GM21723 (cell line): Measurements from ENCODE around the gene CTRL.
"Not testable (repeated sequence)": the region's sequence is repeated elsewhere in the genome, so short reads cannot be mapped to it uniquely, and the experiment has no call there.

ENCODE experiments used
- ATAC-seq: cut with Tn5 transposase; IDR thresholded peaks from one replicate; pipeline ENCODE4 v1.9.1; 2021; ENCODE audit warnings: mild to moderate bottlenecking, moderate library complexity; ENCODE audit not compliant: unreplicated experiment

Gene CTRL

DNA sequence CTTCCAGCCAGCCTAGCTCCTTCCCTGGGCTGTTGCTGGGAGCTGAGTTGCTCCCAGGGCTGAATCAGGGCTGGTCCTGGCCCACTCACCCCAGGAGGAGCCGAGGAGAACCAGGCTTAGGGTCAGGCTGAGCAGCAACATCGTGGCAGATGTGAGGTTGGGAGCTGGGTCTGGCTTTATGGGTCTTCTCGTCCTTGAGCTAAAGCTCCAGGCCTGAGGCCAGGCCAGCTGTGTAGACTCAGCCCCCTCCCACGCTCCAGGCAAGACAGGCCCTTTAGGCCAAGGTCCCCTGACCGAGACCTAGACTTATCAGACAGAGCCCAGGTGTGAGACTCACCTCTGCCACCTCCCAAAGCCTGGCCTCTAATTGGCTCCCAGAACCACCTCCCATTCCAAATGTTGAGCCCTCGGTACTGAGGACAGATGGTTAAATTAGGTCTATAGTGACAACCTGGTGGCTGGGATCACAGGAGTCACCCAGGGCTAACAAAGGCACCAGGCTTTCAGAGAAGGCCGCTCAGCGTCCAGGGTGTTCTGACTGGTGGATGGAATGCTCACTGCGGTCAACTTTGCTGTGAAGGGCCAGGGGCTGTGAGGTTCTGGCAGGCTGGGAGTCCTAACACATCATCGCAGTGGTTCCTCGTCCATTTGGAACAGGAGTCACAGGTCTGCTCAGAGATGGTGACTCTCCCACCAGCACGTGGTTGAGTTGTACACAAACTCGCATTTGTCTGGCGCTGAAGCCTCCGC is at the start of gene CTRL:
Gene CTRL, minus strand, starts transcription at position 151 of the 750 bp plus-strand sequence. Its CDS starts 10 bp downstream, at position 141.
- no peak for ATAC-seq

DNA sequence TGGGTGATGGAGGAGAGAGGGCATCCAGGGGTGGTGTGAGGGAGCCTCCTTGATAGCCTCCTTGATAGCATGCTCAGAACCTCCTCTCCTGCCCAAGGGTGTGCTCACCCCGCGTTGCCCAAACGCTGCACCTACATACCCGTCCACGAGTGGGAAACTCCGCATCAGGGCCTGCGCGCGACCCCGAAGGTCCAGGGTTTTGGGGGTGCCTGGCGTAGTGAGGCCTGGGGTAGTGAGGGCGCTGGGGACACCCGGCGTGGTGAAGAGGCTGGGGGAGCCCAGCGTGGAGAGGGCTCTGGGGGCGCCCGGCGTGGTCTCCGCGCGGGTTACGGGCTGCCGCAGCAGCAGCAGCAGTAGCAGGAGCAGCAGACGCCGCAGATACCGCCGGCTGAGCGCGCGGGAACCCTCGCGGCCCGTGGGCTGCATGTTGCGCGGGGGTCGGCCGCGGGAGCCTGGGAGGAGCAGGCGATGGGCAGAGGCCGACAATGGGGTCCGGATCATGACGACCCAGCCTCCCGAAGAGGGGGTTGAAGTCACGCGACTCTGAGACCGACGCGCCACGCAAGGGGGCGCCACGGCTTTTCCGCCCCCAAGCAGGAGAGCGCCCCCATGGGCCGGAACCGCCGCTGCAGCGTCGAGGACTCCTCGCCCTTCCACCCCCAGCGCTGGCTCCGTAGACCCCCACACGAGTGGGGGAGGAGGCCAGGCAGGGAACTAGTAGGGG is 48.5 kb upstream of the CTRL start, which contains the start of gene DPEP3:
Gene DPEP3, minus strand, starts transcription at position 545 of the 724 bp plus-strand sequence. Its CDS starts 119 bp downstream, at position 426.
- no peak for ATAC-seq

DNA sequence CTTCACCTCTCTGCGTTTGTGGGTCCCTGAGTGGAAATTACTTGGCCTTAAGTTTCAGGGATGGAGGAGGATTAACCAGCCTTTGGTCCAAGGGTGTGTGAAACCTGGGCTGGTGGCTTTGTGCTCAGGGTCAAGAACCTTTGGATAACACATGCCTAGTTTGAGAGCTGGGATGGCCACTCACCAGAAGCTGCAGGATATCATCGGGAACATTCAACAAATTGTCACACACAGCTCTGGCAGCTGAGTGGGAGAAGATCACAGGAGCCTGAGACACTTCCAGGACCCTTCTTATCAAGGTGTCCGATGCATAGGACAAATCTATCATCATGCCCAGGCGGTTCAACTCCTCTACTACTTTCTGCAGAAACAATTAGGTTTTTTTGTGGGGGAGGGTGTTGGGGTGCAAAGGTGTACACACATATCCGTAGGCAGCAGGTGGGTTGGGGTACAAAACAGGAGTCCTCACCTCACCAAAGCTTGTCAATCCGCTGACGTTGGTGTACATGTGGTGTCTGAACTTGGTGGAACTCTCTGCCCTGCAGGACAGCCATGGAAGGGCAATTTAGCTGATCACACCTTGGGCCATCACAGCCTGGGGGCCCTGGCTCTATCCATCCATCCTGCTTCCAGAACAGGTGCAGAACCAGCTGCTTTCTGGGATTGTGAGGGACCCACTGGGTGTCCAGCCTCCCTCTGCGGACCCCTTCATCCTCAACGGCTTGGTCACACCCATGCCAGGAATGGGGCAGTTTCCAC is 46.0 kb upstream of the CTRL start:
- ATAC-seq: no peak

DNA sequence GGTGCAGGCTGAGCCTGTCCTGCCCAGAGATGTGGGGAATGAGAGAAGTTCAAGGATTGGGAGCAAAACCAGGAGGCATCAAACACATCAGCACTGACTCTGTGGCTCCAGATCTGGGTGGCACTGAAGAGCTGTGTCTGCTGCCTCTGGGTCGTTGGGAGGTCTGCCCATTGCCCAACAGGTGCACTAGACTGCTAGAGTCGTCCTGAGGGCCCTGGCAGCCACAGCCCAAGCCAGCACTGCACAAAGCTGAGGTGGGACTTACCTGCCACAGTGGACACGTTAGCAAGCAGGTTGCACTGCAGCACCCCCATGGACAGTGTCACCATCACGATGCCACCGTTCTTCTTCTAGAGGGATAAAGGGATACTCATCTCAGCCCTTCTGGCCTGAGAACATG is 45.3 kb upstream of the CTRL start:
- no peak for ATAC-seq

DNA sequence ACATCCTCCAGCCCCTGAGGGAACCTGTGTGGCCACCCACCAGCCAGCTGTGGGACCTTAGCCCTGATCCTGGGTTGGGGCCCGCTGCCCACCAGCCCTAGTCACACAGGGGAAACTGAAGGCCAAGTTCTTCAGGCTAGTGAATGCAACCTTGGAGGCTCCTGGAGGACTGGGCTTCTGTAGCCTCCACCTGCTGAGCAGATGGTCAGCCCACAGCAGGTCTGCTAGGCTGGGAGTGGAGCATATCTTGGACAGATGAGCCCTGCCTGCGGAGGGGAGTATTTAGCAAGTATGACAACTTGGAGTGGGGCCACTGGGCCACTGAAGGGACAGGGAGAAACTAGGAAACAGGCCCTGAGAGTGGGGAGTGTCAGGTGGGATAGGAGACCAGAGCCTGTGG is 44.5 kb upstream of the CTRL start:
- no peak for ATAC-seq

DNA sequence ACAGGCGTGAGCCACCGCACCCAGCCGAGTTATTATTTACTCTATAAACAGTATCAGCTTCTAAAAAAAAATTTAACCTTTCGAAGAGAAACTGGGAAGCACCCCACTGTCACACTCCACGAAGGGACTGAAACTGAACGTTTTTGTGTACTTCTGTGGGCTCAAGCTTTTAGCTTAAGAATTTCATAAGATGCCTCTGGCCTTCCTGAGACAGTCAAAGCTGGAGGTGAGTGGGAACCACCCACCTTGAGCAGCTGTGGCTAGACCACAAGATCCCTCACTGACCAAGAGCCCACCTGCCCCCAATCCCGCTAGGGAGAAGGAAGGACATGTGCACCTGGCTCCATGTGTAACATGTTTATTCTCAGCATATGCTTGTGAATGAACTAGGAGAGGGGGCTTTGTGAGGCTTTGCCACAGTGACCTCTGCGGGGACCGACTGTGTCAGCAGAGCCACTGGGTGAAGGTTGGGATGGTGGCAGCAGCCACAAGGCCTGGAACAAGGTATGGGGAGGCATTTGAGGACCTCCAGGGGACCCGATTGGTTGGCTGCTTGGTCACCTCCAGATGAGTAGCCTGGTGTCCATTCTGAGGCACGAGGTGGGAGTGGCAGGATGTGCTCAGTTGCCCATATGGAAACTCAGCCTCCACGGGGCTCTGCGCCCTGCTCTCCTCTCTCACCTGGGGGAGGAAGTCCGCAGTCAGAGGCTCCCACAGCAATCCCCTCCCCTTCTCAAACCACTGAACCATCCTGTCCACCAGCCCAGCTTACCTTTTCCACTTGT is 43.9 kb upstream of the CTRL start:
- no peak for ATAC-seq

DNA sequence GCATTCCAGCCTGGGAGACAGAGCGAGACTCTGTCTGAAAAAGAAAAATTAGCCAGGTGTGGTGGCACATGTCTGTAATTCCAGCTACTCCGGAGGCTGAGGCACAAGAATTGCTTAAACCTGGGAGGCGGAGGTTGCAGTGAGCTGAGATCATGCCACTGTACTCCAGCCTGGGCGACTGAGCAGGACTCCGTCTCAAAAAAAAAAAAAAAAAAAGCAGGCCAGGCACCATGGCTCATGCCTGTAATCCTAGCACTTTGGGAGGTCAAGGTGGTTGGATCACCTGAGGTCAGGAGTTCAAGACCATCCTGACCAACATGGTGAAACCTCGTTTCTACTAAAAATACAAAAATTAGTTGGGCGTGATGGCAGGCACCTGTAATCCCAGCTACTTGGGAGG is 40.6 kb upstream of the CTRL start:
- not testable (repeated sequence) for ATAC-seq

DNA sequence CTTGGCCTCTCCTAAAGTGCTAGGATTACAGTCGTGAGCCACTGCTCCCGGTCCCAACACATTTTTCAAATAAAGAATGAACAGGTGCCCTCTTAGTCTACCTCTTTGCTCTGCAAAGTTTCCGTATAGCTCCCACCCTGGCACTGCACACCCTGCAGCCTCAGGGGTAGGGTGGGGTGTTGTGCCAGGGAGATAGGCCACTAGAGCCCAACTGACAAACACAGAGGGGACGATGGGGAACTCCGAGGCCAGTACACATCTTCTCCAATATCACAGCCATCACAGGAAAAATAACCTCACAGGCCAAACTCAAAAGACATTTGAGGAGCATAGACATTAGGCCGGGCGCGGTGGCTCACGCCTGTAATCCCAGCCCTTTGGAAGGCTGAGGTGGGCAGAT is 39.4 kb upstream of the CTRL start:
- no peak for ATAC-seq

DNA sequence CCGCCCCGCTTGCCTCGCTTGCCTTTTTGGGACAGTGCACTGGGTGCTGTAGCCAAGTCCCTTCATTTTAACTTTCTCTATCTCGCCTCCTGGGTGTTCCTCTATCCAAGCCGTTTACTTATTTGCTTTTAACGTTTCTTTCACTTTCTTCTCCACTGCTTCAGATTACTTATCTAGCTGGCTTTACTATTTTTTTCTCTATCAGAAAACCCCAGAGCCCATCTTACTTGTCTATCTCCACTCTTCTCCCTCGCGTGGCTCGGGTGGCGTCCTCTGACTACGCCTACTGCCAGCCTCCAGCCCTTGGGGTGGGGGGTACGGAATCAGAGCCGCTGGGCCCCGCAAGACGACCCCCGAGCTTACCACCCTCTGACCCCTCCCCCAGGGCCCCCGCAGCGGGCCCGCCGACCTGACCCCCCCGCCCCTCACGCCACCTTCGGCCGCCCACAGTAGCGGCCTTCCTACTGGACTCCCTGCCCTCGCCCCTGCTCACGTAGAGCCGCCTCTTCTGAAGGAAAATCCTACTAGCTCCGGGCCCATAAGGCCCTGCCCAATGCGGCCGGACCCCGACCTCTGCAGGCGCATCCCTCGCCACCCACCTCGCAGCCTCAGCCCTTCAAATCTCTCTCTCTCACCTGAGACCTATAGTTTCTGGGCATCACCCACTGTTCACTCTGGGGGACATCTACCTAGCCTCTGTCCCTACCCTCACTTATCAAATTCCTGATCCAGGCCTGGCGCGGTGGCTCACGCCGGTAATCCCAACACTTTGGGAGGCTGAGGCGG is 37.8 kb upstream of the CTRL start:
- ATAC-seq: no peak

DNA sequence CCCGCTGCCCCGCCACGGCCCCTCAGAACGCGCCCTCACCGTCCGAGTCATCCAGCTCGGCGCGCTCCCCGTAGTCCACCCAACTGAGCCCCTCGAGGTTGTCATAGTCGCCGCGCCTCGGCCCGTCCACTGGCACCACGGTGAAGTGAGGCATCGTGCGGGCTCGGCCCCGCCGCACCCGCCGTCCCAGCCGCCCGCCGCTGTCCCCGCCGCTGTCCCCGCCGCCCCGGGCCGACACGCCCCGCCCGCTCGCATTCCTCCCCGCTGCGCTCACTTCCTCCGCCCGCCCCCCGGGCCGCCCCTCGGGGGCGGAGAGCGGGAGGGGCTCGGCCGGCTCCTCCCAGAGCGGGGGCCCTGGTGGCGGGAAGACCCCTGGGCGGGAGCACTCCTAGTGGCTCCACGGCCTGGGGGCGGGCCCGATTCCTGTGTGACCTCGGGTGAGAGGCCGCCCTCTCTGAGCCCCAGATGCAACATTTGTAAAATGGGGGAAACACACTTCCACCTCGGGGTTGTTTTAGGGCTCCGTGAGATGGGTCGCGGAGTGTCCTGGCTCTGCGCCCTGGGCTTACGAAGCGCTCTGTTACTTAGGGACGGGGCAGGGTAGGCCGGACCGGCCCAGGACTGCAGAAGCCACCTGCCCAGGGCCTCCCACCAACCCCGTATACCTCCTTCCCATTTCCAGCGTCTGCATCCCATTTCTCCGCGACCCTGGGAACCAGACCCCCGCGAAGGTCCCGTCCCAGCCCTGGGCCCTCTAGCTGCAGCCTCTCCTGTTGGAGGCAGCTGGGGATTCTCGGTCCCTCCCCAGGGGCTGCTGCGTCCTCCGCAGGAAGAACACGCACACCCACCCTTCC is 37.0 kb upstream of the CTRL start, which contains the start of gene SLC12A4:
Gene SLC12A4, minus strand, starts transcription at position 238 of the 854 bp plus-strand sequence. Its CDS starts 84 bp downstream, at position 154.
- ATAC-seq: peak; percentile 83

DNA sequence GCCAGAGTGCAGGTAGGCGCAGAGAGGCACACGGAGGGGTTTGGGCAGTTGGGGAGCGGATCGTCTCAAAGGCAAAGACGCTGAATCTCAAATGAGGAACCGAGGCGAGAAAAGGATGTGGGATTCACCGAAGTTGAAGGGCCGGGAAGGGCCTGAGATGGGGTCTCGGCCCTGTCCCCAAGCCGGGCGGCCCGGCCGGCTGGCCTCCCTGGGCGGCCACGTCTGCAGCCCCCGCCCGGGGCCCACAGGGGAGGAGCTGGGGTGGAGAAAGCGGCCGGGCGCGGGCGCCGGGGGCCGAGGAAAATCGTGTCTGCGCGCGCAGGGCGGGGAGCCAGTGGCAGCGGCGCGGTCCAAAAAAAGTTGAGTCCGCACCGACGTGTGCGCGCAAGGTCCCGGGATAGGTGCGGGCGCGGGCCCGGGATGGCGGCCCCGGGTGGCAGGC is 36.3 kb upstream of the CTRL start:
- ATAC-seq: peak; percentile 29

DNA sequence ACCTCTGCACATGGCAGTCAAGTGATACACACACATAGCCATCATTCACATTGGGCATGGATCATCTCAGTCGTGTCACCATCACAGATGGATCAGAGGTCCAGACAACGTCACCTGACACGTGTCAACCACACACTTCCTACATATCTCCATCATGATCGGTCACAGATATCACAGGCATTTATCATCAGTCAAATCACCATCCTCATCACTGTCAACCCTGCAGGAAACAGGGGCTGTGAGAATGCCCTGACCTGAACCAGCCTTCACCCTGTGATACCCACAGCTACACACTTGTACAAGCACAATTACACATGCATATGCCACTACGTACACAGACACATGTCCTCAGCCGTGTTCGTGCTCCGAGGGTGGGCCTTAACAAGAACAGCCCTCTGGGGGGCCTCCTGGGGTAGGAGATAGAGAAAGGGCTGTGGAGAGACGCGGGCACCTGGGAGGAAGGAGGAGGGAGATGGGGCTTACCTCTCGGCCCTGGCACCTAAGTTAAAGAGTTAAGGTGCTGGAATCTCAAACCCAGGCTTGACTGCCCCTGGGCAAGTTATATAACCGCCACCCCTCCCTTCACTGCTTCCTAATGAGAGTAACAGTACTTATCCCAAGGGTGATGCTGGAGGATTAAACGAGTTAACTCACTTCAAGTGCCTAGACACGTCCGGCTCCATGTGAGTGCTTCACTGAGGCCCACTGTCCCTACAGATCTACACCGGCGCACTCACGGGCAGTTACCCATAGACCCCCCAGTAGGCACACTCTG is 35.7 kb upstream of the CTRL start:
- ATAC-seq: no peak

DNA sequence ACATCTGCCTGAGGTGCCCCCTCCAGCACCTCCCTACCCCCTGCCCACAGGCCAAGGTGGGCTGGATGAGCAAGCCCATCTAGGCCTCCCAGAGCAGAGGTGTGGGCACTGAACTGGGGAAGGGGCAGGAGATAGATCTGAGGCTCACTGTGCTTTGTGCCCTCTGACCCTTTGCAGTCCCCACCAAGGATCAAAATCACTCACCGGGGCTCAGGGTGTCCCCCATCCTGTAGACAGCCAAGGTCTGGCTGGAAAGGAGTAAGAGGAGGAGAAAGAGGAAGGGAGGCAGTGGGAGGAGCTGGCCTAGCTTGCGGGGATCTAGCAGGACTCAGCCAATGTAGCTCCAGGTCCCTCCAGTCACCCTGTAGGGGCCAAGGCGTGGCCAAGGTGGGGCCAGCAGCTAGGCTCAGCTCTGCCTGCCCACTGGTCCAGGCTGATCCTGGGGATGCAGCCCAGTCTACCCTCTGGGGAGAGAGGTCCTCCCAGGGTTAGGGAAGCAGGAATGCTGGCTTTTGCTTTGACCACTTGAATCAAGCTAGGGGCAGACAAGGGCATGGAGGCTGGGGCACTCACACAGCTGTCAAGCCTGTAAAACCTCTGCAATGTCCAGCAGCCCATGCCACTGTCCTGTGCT is 35.0 kb upstream of the CTRL start:
- ATAC-seq: no peak

DNA sequence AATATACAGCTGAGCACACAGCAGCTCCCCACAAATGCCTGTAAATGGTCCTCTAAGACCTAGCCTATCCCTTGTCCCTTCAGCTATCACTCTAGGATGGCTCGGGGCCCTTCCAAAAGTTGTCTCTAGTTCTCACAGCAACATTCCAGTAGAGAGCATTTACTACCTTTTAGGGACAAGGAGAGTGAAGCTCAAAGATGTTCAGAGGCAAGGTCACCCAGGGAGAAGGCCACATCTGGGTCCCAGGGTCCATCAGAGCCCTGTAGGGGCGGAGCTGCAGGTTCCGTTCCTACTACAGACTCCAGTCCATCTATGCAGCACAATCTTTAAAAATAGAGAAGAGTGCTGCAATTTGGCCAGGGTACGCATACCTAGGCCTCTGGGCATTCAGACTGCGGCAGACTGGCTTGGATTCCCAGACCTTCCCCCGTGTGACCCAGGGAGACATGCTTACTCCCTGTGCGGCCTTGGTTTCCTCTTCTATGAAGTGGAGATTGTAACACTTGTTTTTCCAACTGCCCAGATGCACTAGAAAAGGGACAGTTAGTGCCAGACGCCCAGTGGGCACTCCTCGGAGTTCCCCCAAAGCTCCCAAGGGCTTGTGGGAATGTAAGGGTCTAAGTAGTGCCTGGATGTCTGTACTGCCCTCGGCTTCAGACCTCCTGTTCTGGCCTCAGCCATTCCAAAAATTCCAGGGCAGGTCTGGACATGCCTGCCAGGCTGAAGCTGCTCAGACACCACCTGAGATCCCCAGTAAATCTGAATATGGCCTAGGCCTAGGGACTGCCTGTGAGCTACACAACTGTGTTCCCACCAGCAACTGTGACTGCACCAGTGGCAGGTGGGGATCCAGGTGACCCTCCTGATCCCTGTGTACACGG is 34.2 kb upstream of the CTRL start:
- ATAC-seq: no peak

DNA sequence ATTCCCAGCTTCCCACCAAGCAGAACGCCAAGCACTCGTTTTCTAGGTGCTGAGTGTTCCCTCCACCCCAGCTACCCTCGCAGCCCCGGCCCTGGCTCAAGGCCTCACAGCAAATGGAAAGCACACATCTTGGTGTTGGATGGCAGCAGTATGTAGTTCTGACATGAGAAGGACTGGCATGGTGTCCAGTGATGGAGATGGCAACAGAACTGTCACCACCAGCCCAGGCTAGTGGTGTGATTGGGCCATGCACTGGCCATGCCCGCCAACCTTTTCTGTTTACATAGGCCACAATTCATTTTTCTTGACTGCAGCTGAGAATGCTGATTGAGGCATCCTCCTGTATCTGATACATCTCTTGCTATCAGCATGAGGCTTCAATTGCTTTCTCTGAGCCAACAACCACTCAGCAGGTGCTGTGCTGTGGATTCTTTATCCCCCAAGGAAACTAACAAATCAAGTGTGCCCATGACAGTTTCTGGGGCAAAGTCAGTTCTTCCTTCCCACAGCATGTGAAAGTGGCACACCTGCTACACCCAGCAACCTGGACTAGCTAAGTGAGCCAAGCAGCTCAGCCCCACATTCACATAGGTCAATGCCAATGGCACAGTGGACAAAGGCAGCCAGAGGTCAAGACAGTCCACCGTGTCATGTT is 32.9 kb upstream of the CTRL start:
- no peak for ATAC-seq

DNA sequence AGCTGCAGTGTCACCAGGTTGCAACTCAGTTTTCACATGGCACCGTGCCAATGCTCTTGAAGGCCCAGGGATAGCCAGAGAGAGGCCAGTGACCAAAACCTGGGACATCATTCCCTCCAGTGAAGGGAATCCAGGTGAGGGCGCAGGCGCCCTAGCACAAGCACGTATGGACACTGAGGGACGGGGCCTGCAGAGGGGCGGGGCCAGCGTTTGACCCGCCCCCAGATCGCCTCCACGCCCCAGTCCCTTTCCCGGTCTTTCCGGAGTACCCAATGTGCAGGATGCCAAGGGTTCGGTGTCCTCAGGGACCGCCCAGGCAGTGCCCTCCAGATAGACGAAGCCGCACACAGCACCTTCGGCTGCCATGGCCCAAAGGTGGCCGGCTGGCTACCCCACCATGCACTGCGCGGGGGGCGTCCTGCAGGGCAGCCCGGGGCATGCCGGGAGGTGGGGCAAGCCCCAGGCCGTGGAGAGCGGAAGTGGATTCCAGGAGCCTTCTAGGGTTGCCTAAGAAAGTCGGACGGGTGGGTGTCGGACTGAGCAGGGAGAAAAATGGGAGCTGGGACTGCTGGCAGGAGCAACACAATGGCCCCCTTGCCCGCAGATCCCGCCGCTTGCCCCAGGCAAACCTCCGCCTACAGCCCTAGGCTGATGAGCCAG is 32.1 kb upstream of the CTRL start:
- ATAC-seq: no peak
